H9 (cell line): ENCODE measurements around the gene ARHGAP8. TPM values are rescaled to one million over a fixed set of nuclear protein-coding genes. Genes with fewer than 3 reads are reported as not detected.

Source experiments
- DNase-seq: peaks from one replicate; pipeline ENCODE4 v3.0.0-alpha.2; 2017
- H2AFZ ChIP-seq: one replicate; pipeline ENCODE4 v1.6.1; 2013; ENCODE audit warnings: mild to moderate bottlenecking, low read length, control low read depth, moderate library complexity
- H2AK5ac ChIP-seq: 2 replicates; pipeline ENCODE4 v1.6.1; 2013; ENCODE audit warnings: low read length, control low read depth, mixed read lengths; ENCODE audit not compliant: insufficient read length
- H2BK120ac ChIP-seq: one replicate; pipeline ENCODE4 v1.6.1; 2013; ENCODE audit warnings: low read depth, mild to moderate bottlenecking, low read length, control low read depth, inconsistent platforms; ENCODE audit not compliant: poor library complexity, severe bottlenecking
- H2BK12ac ChIP-seq: 2 replicates; pipeline ENCODE4 v1.6.1; 2013; ENCODE audit warnings: low read length, control low read depth, mixed read lengths, low read depth; ENCODE audit not compliant: insufficient read length
- H2BK15ac ChIP-seq: 2 replicates; pipeline ENCODE4 v1.6.1; 2013; ENCODE audit warnings: low read depth, low read length, control low read depth
- H2BK20ac ChIP-seq: one replicate; pipeline ENCODE4 v1.6.1; 2013; ENCODE audit warnings: low read depth, mild to moderate bottlenecking, low read length, control low read depth, inconsistent platforms; ENCODE audit not compliant: poor library complexity, severe bottlenecking
- H2BK5ac ChIP-seq: 2 replicates; pipeline ENCODE4 v1.6.1; 2013; ENCODE audit warnings: low read length, control low read depth, mixed read lengths; ENCODE audit not compliant: insufficient read length
- H3K14ac ChIP-seq: 2 replicates; pipeline ENCODE4 v1.6.1; 2013; ENCODE audit warnings: low read length, control low read depth; ENCODE audit not compliant: insufficient read depth
- H3K18ac ChIP-seq: 2 replicates; pipeline ENCODE4 v1.6.1; 2013; ENCODE audit warnings: low read depth, mild to moderate bottlenecking, mixed read lengths, low read length, control low read depth; ENCODE audit not compliant: insufficient read length
- H3K23ac ChIP-seq: 2 replicates; pipeline ENCODE4 v1.6.1; 2013; ENCODE audit warnings: low read length, control low read depth, mixed read lengths, low read depth; ENCODE audit not compliant: insufficient read length
- H3K23me2 ChIP-seq: 2 replicates; pipeline ENCODE4 v1.6.1; 2013; ENCODE audit warnings: low read depth, mild to moderate bottlenecking, mixed read lengths, low read length, control low read depth; ENCODE audit not compliant: insufficient read length, poor library complexity, severe bottlenecking
- H3K27ac ChIP-seq: 2 replicates; pipeline ENCODE4 v1.5.1; 2013; ENCODE audit warnings: low read length, control low read depth, mixed read lengths, low read depth; ENCODE audit not compliant: insufficient read length
- H3K27me3 ChIP-seq: 2 replicates; pipeline ENCODE4 v1.6.1; 2013; ENCODE audit warnings: low read length, control low read depth, inconsistent platforms; ENCODE audit not compliant: insufficient read depth
- H3K4ac ChIP-seq: 2 replicates; pipeline ENCODE4 v1.6.1; 2013; ENCODE audit warnings: low read depth, mild to moderate bottlenecking, control low read depth, inconsistent platforms, low read length, moderate library complexity
- H3K4me1 ChIP-seq: 2 replicates; pipeline ENCODE4 v1.6.1; 2013; ENCODE audit warnings: low read length, control low read depth, inconsistent platforms; ENCODE audit not compliant: insufficient read depth
- H3K4me2 ChIP-seq: 2 replicates; pipeline ENCODE4 v1.6.1; 2013; ENCODE audit warnings: low read length, control low read depth, mixed read lengths; ENCODE audit not compliant: insufficient read length, insufficient read depth
- H3K56ac ChIP-seq: 2 replicates; pipeline ENCODE4 v1.6.1; 2013; ENCODE audit warnings: low read depth, mild to moderate bottlenecking, mixed read lengths, low read length, control low read depth; ENCODE audit not compliant: insufficient read length
- H3K79me1 ChIP-seq: 2 replicates; pipeline ENCODE4 v1.6.1; 2013; ENCODE audit warnings: low read depth, mild to moderate bottlenecking, moderate library complexity, low read length, control low read depth, inconsistent platforms; ENCODE audit not compliant: insufficient read depth, poor library complexity, severe bottlenecking
- H3K79me2 ChIP-seq: 2 replicates; pipeline ENCODE4 v1.6.1; 2013; ENCODE audit warnings: low read length, control low read depth, inconsistent platforms; ENCODE audit not compliant: insufficient read depth
- H3K9ac ChIP-seq: 2 replicates; pipeline ENCODE4 v1.6.1; 2013; ENCODE audit warnings: low read length, control low read depth, mixed read lengths; ENCODE audit not compliant: insufficient read length; ENCODE audit errors: extremely low read depth
- H3K9me3 ChIP-seq: one replicate; pipeline ENCODE4 v1.6.1; 2013; ENCODE audit warnings: low read depth, low read length, inconsistent platforms; ENCODE audit not compliant: control insufficient read depth
- H3T11ph ChIP-seq: one replicate; pipeline ENCODE4 v1.6.1; 2013; ENCODE audit warnings: mild to moderate bottlenecking, low read length, control low read depth, inconsistent platforms
- H4K20me1 ChIP-seq: one replicate; pipeline ENCODE4 v1.6.1; 2013; ENCODE audit not compliant: control insufficient read depth, insufficient read length, insufficient read depth
- H4K5ac ChIP-seq: 2 replicates; pipeline ENCODE4 v1.6.1; 2013; ENCODE audit warnings: low read depth, mild to moderate bottlenecking, mixed read lengths, low read length, control low read depth; ENCODE audit not compliant: insufficient read length
- H4K8ac ChIP-seq: replicated peaks from 2 replicates; pipeline ENCODE4 v1.6.1; 2013; ENCODE audit warnings: low read length, control low read depth, mixed read lengths, low read depth; ENCODE audit not compliant: insufficient read length
- H4K91ac ChIP-seq: 2 replicates; pipeline ENCODE4 v1.6.1; 2013; ENCODE audit warnings: low read depth, mild to moderate bottlenecking, moderate library complexity, mixed read lengths, low read length, control low read depth; ENCODE audit not compliant: insufficient read length
- H3K27ac Mint-ChIP-seq, 3 experiments: 2 replicates in 2 of 3; 3 replicates in 1 of 3; pipeline ENCODE4 v1.8.0; 2020 to 2021; ENCODE audit warnings: mixed read lengths in 3 of 3, mild to moderate bottlenecking in 1 of 3, moderate library complexity in 1 of 3
- H3K27me3 Mint-ChIP-seq: 2 replicates; pipeline ENCODE4 v1.8.0; 2021; ENCODE audit warnings: low read depth, mild to moderate bottlenecking, moderate library complexity, mixed read lengths
- H3K36me3 Mint-ChIP-seq, 3 experiments: 2 replicates in 2 of 3; 3 replicates in 1 of 3; pipeline ENCODE4 v1.8.0; 2020 to 2021; ENCODE audit warnings: low read depth in 3 of 3, mixed read lengths in 3 of 3; ENCODE audit not compliant: insufficient read depth in 1 of 3
- H3K4me1 Mint-ChIP-seq, 2 experiments: 2 replicates each; pipeline ENCODE4 v1.8.0; 2020; ENCODE audit warnings: mixed read lengths in 2 of 2
- H3K4me3 Mint-ChIP-seq, 2 experiments: 2 replicates in 1 of 2; 3 replicates in 1 of 2; pipeline ENCODE4 v1.8.0; 2020 to 2021; ENCODE audit warnings: mild to moderate bottlenecking in 2 of 2, mixed read lengths in 2 of 2, moderate library complexity in 1 of 2
- H3K9me3 Mint-ChIP-seq, 2 experiments: 2 replicates in 1 of 2; 3 replicates in 1 of 2; pipeline ENCODE4 v1.8.0; 2020; ENCODE audit warnings: mild to moderate bottlenecking in 2 of 2, mixed read lengths in 2 of 2, moderate library complexity in 1 of 2
- WGBS: extraction: QIAGEN DNeasy Blood & Tissue Kit; methylation state at CpG from one replicate; pipeline ENCODE4 v1.1.7; 2013; ENCODE audit warnings: missing lambda C conversion rate, low lambda C conversion rate, mixed read lengths; ENCODE audit not compliant: insufficient read length; ENCODE audit errors: extremely low coverage; 5-methylcytosine and 5-hydroxymethylcytosine counted together
- total RNA-seq: library from RNA; stranded (reverse); gene quantifications from 2 replicates; pipeline ENCODE4 v1.2.1, GENCODE V29; 2021
- TF ChIP-seq, protein P1 (sequence below): fragments of 200-600 bp; sonication (generic); conservative IDR thresholded peaks from 3 replicates; pipeline ENCODE4 v1.8.0; 2021; ENCODE audit warnings: antibody characterized with exemption, mild to moderate bottlenecking

The ARHGAP8 gene
- total RNA-seq, 1 experiment from 2014 or later: 35.4 TPM

DNA sequence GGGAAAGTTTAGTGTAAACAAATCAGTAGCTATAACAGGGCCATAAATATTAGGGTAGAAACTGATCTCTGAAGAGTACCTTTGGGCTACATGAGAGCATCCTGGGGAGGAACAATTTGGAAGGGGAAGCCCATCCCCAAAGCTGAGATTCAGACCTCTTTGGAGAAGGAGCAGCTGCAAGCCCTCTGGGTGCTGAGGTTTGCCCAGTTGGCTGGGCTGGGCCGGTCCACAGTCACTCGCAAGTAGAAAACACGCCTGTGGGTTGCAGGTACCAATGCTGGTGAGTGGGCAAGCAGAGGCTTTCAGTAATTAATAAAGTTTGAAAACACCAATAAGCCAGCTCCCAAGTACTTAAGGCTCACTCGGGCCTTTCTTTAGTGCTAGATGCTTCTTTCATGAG, 124.5 kb downstream of the ARHGAP8 start:
- no peaks in the 10 kb centered on the region for H3K4me1 ChIP-seq
- no peak overlapping the region for H3K14ac ChIP-seq
- Mint-ChIP-seq H3K9me3 (peaks cover 17 to 21% of the 10 kb centered on the region in 2 experiments), H3K36me3 (peaks cover 38 to 54% (median 50%) of the 10 kb centered on the region in 3 experiments), H3K4me3 (no peak overlapping the region), H3K27me3 (no peaks in the 10 kb centered on the region; the same call in 1 of the 2 replicates), H3K4me1 (no peaks in the 10 kb centered on the region), H3K27ac (no peak overlapping the region)
- no peak overlapping the region for H4K5ac ChIP-seq
- H2BK20ac ChIP-seq: no peak overlapping the region
- no peak overlapping the region for H3K23ac ChIP-seq
- H3K23me2 ChIP-seq: no peaks in the 10 kb centered on the region
- H2AK5ac ChIP-seq: no peak overlapping the region
- H4K8ac ChIP-seq: no peak overlapping the region
- no CpG with 5 or more reads among the region's 4 CpGs for WGBS
- H3T11ph ChIP-seq: no peak overlapping the region
- no peaks in the 10 kb centered on the region for H3K27me3 ChIP-seq
- no peak overlapping the region for H3K27ac ChIP-seq
- no peak overlapping the region for H4K91ac ChIP-seq
- no peak overlapping the region for H3K4ac ChIP-seq
- no peak overlapping the region for H2AFZ ChIP-seq
- H2BK5ac ChIP-seq: no peak overlapping the region
- no peak overlapping the region for H3K9ac ChIP-seq
- H3K4me2 ChIP-seq: no peak overlapping the region
- H2BK120ac ChIP-seq: no peak overlapping the region
- no peak overlapping the region for H3K56ac ChIP-seq
- no peak overlapping the region for H2BK15ac ChIP-seq
- no peaks in the 10 kb centered on the region for H3K79me2 ChIP-seq
- H3K9me3 ChIP-seq: peaks cover 1% of the 10 kb centered on the region
- TF ChIP-seq, protein P1, sequence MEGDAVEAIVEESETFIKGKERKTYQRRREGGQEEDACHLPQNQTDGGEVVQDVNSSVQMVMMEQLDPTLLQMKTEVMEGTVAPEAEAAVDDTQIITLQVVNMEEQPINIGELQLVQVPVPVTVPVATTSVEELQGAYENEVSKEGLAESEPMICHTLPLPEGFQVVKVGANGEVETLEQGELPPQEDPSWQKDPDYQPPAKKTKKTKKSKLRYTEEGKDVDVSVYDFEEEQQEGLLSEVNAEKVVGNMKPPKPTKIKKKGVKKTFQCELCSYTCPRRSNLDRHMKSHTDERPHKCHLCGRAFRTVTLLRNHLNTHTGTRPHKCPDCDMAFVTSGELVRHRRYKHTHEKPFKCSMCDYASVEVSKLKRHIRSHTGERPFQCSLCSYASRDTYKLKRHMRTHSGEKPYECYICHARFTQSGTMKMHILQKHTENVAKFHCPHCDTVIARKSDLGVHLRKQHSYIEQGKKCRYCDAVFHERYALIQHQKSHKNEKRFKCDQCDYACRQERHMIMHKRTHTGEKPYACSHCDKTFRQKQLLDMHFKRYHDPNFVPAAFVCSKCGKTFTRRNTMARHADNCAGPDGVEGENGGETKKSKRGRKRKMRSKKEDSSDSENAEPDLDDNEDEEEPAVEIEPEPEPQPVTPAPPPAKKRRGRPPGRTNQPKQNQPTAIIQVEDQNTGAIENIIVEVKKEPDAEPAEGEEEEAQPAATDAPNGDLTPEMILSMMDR: no peak
- H2BK12ac ChIP-seq: no peak overlapping the region
- H4K20me1 ChIP-seq: no peaks in the 10 kb centered on the region
- H3K18ac ChIP-seq: no peak overlapping the region
- DNase-seq: no peak
- no peaks in the 10 kb centered on the region for H3K79me1 ChIP-seq
